Urothelium cell line (cell line): ENCODE measurements around the gene HES6.
A peak's percentile ranks its signal among the peaks of the same experiment; 100 is the strongest.

Source experiments
- DNase-seq: peaks from one replicate; pipeline ENCODE4 v3.0.0; 2011; ENCODE audit warnings: low spot score, mixed read lengths
- FAIRE-seq: peaks from 2 replicates; lab custom pipeline; 2011; peaks lifted over from hg19 to GRCh38; lab: Jason Lieb, UNC

Gene HES6

GRCh38 chr2:238256111-238256510, 16.3 kb upstream of the HES6 start:
- FAIRE-seq: no peak
- no peak for DNase-seq

GRCh38 chr2:238255636-238256035, 15.8 kb upstream of the HES6 start:
- no peak for FAIRE-seq
- DNase-seq: no peak

GRCh38 chr2:238255151-238255551, 15.3 kb upstream of the HES6 start:
- DNase-seq: no peak
- FAIRE-seq: no peak

DNA sequence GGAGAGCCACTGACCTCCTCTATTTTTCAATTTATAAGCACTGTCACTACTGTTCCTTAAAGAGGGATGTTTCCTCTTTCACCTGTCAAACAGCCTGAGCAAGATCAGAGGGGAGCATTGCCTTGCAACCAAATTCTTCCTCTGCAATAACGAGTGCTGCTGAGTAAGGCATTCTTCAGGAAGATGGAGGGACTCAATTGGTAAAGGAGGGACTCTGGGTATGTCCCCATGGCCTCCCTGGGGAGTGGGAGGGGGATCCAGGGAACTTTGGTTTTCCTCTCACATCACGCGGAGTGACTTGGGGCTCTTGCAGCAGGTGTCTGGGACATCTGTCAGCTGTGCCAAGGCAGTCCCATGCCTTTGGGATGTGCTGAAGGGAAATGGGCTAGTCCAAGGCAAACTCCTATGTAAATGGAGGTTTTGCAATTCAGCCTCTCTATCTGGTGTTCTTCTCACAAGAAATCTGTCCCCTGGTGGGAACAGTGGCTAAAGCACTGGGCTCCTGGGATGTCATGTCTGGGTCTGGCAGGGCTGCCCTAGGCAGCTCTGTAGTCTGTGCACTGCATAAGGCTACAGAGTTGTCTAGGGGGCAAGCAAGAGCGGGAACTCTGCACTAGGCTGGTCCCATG, 14.4 kb upstream of the HES6 start:
- no peak for FAIRE-seq
- no peak for DNase-seq

DNA sequence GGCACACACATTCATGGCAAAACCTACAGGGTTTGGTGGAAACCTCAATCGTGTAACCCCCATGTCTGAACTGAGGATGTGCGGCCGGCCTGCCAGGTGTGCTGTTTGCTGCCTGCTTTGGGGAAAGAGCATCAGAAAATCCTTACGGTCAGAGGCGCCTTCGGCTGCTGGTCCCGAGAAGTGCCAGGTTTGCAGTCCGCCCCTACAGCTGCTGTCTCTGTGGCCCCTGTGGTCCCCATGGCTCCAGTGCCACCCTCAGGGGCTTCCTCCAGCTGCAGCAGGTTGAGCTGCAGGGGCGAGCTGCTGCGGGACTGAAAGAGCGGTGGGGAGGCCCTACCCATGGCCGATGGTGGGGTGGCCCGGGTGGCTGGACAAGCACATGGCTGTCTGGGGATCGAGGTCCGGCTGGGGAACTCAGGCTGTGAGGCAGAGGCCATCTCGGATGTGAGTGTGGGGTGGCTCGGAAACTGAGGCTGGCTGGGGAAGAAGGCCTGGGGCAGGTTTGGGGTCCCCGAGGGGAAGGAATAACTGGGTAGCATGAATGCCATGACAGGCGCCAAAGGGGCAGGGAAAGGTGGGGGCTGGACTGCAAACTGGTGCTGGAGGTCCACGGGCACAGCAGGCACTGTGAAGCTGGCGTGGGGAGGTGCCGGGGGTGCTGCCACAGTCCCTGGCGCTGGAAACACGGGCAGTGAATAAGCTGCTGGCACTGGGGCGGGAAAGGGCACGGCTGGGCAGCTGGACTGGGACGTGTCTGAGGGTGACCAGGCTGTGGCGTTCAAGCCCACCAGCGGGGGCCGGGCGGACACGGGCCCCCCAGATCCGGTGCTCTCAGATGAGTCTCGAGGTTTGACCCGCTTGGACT, 13.2 kb upstream of the HES6 start:
- no peak for DNase-seq
- no peak for FAIRE-seq

DNA sequence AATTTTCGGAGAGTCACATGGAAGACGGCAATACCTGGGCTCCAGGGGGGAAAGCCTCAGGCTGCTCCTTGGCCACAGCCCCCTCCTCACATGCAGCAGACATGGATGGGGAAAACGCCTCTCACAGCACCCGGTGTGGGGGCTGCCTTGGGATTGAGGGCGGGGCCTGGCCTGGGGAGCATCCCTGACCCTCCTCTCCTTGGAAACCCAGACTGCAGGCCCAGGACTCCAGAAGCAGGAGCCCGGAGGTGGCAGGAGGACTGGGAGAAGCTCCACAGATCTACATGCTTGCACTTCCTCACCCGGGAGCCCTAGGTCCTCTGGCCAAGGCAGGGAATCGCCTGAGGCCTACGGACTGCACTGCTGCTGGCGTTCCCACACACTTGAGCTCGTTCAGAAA, 12.1 kb upstream of the HES6 start:
- DNase-seq: no peak
- no peak for FAIRE-seq

DNA sequence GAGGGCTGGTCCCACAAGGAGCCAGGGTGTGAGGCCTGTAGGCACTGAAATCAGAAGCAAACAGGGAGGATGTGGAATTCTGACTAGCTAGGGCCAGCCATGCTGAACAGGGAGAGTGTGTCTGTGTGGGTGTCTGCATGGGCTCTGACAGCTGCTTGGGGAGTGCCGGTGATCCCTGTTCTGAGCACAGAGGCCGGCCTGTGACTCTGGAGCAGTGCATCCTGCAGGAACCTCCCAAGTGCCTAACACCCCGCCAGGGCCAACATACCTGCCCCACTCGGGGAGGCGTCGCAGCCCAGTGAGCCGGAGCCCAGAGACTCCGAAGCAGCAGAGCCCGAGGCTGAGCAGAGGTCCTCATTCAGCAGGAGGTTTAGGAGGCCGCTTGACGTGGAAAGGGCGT, 11.5 kb upstream of the HES6 start:
- no peak for FAIRE-seq
- no peak for DNase-seq

DNA sequence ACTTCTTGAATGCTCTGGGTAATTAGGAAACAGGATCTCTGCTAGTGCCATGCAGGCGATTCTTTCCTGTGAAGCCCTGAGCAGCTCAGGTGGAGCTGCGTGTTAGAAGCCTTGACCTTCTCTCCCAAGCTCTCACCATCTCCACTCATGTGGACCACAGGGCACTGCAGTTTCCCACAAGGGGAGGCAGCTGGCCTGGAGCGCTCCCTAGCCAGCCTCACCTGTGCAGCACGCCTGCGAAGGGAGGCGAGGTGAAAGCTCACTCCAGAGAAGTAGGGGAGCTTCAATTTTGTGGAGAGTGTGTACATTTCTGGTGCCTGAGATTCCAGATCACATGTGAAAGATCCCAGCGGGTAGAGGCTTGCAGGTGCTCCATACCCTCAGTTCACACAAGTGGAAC, 11.1 kb upstream of the HES6 start:
- no peak for FAIRE-seq
- no peak for DNase-seq

DNA sequence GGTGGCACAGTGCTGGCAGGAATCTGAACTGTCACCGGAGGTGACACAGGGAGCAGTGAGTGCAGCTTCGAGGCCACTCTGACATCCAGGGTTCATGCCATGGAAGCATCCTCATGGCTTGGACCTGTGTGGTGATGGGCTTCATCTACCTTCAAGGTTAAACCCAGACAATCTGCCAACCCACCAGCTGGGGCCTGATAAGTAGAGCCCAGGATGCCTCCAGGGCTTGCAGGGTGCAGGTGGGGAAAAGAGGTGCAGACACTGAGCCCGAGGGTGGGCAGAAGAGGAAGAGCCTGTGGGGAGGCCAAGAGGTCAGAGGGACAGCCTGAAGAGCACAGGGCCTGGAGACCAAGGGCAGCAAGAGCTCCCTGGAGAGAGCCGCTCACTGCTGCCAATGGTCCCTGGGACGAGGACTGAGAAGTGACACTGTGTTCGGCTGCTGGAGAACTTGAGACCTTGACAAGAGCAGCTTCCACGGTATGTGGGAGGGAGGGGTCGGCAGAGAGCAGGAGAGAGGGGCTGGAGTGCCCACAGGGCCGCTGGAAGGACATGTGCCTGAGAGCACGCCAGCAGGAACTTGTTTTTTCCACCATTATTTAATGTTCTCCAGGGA, 8.1 kb upstream of the HES6 start:
- DNase-seq (no peak), FAIRE-seq (no peak)

GRCh38 chr2:238247002-238247822, 7.4 kb upstream of the HES6 start:
- FAIRE-seq (no peak), DNase-seq (no peak)

DNA sequence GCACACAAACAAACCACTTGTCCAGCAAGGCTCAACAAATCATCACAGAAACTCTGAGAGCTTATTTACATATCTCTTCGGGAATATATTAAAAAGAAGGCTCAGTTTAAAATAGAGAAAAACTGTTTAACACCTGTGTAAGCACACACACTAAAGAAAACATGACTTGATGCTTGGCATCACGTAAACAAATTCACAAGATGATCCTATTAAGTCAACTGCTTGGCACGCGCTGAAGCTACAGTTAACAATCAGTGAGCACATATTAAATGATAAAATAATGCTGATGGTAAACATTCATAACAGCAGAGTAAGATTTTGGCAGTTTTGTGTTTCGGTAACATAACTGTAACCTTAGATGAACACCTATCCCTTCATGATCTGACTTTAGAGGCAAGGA, 4.3 kb upstream of the HES6 start:
- FAIRE-seq: no peak
- no peak for DNase-seq

- FAIRE-seq (no peak), DNase-seq (no peak)
These were observed 3.7 kb upstream of the HES6 start for GRCh38 chr2:238243496-238244076.

DNA sequence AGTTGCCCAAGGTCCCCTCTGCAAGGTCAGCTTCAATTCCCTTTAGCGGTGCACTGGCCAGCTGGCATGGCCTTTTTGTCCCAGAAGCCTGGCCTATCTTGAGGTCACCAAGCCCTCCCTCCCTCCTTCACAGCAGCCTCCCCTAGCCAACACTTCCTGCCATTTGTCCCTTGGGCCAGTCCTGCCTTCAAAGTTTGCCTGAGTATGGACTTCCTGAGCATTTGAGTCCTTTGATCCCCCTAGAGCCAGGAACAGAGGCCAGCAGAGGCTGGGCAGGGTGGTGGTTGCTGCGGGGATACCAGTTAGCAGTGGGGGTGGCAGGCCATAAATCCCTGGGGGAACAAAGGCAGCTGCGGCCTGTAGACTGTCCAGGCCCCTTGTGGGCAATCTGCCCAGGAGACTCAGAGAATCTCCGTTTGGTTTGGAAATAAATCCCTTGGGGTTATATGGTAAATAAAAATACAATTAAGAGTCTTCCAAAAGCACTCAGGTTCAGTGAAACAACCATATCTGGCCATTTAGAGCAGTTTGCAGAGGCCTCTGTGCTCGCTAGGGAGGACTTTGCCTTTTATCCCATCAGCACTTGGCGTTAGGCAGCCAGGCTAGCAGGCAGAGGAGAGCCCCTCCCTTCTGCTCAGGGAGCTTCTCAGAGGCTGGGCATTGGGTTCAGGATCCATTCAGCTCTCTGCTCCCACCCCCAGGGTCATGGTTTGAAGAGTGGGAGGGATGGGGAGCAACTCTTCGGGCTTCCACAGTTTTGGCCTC, 3.1 kb upstream of the HES6 start:
- no peak for FAIRE-seq
- no peak for DNase-seq

DNA sequence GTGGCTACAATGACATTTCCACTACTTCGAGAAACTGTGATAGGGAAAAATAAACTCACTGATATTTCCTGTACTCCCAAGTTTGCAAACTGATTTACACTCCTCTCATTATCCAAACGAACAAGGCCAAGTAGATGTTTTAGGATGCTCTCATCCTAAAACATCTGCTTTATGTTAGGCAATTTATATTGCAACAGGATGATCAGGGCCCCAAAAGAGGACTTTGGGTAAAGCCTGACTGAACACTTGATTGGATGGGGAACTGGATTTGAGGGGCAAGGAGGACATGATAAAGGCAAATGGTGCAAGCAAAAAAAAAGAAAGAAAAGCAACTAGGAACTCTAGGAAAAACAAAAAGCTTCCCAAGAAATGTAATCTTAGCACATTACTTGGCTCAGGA, 2.1 kb upstream of the HES6 start:
- DNase-seq (no peak), FAIRE-seq (no peak)

DNA sequence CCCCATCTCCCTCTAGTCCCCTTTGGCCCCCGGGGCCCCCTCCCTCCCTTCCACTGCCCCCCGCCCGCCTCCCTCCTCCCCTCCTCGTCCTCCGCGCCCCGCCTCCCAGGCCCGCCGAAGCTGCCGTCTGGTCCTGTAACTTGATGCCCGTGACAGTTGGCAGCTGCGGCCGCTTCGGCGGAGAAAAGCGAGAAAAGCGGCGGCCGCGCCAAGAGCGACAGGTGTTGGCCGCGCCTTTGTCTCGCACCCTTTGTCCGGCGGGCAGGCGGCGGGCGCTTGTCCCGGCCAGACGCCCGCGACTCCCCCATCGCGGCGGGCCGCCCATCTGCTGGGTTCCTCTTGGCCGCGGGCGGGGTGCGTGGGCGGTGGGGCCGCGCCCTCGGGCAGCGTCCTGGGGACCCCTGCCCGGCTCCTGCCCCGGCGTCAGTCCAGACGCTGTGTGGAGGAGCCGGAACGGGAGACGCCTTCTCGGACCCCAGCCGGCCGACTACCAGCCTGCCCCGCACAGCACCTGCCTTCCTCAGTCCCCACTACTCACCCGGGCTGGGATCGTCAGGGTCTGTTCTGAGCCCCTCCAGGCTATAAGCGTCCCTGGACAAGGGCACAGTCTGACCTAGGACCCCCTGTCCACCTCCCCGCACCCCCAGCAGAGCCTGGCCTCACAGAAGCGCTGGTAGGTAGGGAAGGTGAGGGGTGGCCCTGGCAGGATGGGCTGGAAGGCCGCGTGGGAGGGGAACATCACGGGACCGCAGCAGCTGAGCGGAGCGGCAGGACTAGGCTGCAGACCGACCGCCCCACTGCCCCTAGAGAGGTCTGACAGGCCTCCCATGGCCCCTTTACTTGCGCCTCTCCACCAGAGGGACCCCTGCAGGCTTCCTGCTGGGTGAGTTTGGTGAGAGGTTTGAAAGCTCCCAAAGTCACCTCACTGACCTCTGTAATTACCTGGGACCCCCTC, 1.2 kb upstream of the HES6 start:
- peak; percentile 77 for DNase-seq

DNA sequence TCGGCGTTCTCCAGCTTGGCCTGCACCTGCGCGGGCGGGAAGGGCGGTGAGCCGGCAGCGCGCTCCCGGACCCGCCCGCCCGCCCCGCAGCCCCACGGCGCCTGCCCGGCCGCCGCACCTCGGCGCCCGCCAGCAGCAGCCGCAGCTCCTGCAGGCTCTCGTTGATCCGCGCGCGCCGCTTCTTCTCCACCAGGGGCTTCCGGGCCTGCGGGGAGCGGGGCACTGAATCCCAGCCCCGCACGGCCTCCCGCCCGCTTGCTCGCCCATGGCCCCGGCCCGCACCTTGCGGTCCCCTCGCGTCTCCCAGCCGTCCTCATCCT, 335 bp downstream of the HES6 start:
- no peak for DNase-seq
- FAIRE-seq: no peak

More for the DNA sequence above, 1.2 kb upstream of the HES6 start:
- FAIRE-seq: no peak

DNA sequence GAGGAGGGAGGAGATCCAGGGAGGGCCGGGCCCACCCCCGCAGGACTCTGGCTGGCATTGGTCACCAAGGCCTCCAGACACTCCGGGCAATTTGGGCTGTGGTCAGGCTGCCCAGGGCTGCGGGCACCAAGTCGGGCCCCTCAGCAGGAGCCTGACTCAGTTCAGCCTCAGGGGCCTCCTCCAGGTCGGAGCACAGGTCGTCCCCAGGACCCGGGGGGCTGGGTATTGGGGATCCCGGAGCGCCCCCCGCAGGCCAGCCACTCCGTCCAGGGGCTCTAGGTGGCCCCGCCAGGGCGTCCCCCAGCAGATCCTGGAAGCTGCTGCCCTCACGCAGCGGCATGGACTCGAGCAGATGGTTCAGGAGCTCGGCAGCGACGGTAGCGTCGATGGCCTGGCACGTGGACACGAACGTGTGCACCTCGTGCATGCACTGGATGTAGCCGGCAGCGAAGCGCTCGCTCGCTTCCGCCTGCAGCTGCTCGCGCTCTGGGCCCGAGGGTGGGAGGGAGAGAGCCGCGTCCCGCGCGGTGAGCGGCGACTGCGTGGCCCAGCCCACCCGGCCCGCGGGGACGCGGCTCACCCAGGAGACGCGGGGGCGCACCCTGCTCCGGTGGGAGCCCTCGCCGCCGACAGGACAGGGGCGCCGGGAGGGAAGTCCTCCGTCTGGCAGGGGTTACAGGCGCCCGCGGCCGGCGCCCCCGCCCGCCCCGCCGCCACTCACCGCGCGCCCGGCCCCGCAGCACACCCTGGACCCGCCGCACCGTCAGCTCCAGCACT, 884 bp downstream of the HES6 start:
- no peak for DNase-seq
- FAIRE-seq: no peak

- FAIRE-seq (no peak), DNase-seq (no peak)
These were observed 1.5 kb downstream of the HES6 start for GRCh38 chr2:238238311-238238765.
